ENCODE results near the gene TMEM238L. TPM values are rescaled to one million over a fixed set of nuclear protein-coding genes. Genes with fewer than 3 reads are reported as not detected.

TMEM238L gene
- total and polyA plus RNA-seq, 2 of the 8 experiments (the other 6 are each of a cell fraction or from before 2014, with no cell fraction given): not detected

DNA sequence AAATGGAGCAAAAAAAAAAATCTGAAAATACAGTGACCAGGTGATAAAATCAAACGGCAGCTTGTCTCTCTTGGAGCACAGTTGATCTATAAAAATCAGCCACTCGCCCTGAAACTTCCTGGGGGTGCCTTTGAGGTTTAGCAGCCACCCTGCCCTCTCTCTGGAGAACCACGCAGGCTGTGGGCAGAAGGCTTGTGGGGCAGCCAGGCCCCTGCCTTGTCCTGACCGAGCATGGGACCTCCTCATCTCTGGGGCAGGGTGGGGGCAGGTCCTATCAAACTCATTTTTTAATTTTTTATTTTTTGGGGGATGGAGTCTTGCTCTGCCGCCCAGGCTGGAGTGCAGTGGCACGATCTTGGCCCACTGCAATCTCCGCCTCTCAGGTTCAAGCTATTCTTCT is 5.0 kb downstream of the TMEM238L start:
- ChIA-PET CTCF (ENCODE audit: partially characterized antibody) (interaction anchor here (1.0 to 1.8 kb wide), 5 partner anchors 10 to 62 kb away, joined by 3 to 10 read pairs (median 6); no protein-coding TSS in a partner anchor), POLR2A (ENCODE audit: partially characterized antibody) (interaction anchor here (0.9 to 1.1 kb wide), 2 partner anchors 14 to 22 kb away, joined by 3 to 4 read pairs; no protein-coding TSS in a partner anchor)
- Histone ChIP-seq H3K18ac (ENCODE audit: extremely low read depth, low read length) (no peak overlapping the region), H3K14ac (ENCODE audit: insufficient read length) (no peak overlapping the region), H3K23ac (ENCODE audit: insufficient read length) (no peak overlapping the region), H4K91ac (replicated peaks; ENCODE audit: insufficient read length, low read length) (no peak overlapping the region), H4K20me1 (replicated peaks in 1 of 2; ENCODE audit: control insufficient read depth in 1 of 2, insufficient read depth in 2 of 2, low read length in 2 of 2) (no peaks in the 10 kb centered on the region), H3K4me2 (ENCODE audit: insufficient read depth in 1 of 2, low read depth in 2 of 2, low read length in 2 of 2) (no peak overlapping the region), H3K4ac (replicated peaks; ENCODE audit: insufficient read length, low read depth, low read length) (no peak overlapping the region), H2AK5ac (ENCODE audit: low read depth, low read length) (no peak overlapping the region), H3K9me3 (ENCODE audit: insufficient read depth in 2 of 2, low read depth in 1 of 2, low read length in 1 of 2) (no peaks in the 10 kb centered on the region), H4K8ac (ENCODE audit: extremely low read depth, insufficient read depth, low read length) (no peak overlapping the region), H2BK12ac (ENCODE audit: low read depth, low read length) (no peak overlapping the region), H3K36me3 (ENCODE audit: control insufficient read depth in 2 of 4, insufficient read depth in 4 of 4, low read length in 3 of 4) (no peaks in the 10 kb centered on the region), H4K5ac (ENCODE audit: insufficient read length, low read depth, low read length) (no peak overlapping the region), H3K9ac (replicated peaks in 1 of 4; ENCODE audit: extremely low read depth in 1 of 4, low read depth in 3 of 4, low read length in 3 of 4) (no peak overlapping the region), H2AFZ (ENCODE audit: low read length) (no peak overlapping the region), H2BK15ac (ENCODE audit: low read length) (no peak overlapping the region), H2BK20ac (ENCODE audit: low read length) (no peak overlapping the region), H2BK5ac (ENCODE audit: low read depth, low read length) (no peak overlapping the region), H3K27me3 (replicated peaks in 1 of 4; ENCODE audit: control insufficient read depth in 3 of 4, extremely low read depth in 1 of 4, insufficient read depth in 3 of 4, low read length in 3 of 4) (no peaks in the 10 kb centered on the region), H3K79me2 (ENCODE audit: control insufficient read depth in 1 of 2, insufficient read depth in 2 of 2, low read length in 2 of 2) (no peaks in the 10 kb centered on the region), H3K79me1 (ENCODE audit: low read depth, low read length) (no peaks in the 10 kb centered on the region), H2BK120ac (replicated peaks; ENCODE audit: low read depth, low read length) (no peak overlapping the region), H3K23me2 (ENCODE audit: low read depth, low read length) (no peaks in the 10 kb centered on the region), H3K4me1 (replicated peaks in 1 of 4; ENCODE audit: control insufficient read depth in 3 of 4, insufficient read depth in 4 of 4, low read length in 3 of 4) (peaks cover 0 to 3% (median 1%) of the 10 kb centered on the region in 4 experiments; a peak in 1 of 7 replicates), H3K4me3 (ENCODE audit: extremely low read depth in 1 of 4, insufficient read depth in 2 of 4, low read depth in 3 of 4, low read length in 4 of 4) (no peak overlapping the region), H3K56ac (replicated peaks; ENCODE audit: insufficient read length, low read depth, low read length) (no peak overlapping the region), H3K27ac (ENCODE audit: low read depth, low read length) (no peak overlapping the region)
- no peak for DNase-seq (ENCODE audit: low read depth in 1 of 2, low spot score in 2 of 2)
- 93% methylated on average over 7 of the region's 7 CpGs; no CpG with 5 or more reads in 1 of the 2 experiments for WGBS, 2 experiments (ENCODE audit: extremely low coverage in 1 of 2, insufficient coverage in 1 of 2, insufficient read length in 1 of 2, insufficient replicate concordance in 2 of 2, low coverage in 1 of 2, low lambda C conversion rate in 2 of 2, missing lambda C conversion rate in 1 of 2)
- no peak for FAIRE-seq
- TF ChIP-seq TBP (IDR thresholded peaks at IDR 0.05; ENCODE audit: low read depth, low read length) (no peak), RXRA (IDR thresholded peaks at IDR 0.05; ENCODE audit: insufficient read depth, low read depth, low read length) (no peak), JUN (IDR thresholded peaks at IDR 0.05; ENCODE audit: low read depth, low read length) (no peak), SIX5 (IDR thresholded peaks at IDR 0.05; ENCODE audit: low read depth, low read length) (no peak), SAP30 (IDR thresholded peaks at IDR 0.05; ENCODE audit: insufficient read depth, insufficient replicate concordance, low read length) (no peak), SIN3A (conservative IDR thresholded peaks at IDR 0.05 in 1 of 2, IDR thresholded peaks at IDR 0.05 in 1 of 2; ENCODE audit: low read depth in 1 of 2, low read length in 2 of 2) (no peak), SP4 (IDR thresholded peaks at IDR 0.05; ENCODE audit: low read length) (no peak), SP2 (IDR thresholded peaks at IDR 0.05; ENCODE audit: low read length) (no peak), EZH2 (IDR thresholded peaks at IDR 0.05; ENCODE audit: low read depth, low read length, severe bottlenecking) (no peak), ASH2L (IDR thresholded peaks at IDR 0.05; ENCODE audit: low read length) (no peak), TCF12 (IDR thresholded peaks at IDR 0.05; ENCODE audit: low read depth, low read length) (no peak), CBX8 (IDR thresholded peaks at IDR 0.05; ENCODE audit: borderline replicate concordance, low read depth, low read length) (no peak)
- TF ChIP-seq, protein P1, sequence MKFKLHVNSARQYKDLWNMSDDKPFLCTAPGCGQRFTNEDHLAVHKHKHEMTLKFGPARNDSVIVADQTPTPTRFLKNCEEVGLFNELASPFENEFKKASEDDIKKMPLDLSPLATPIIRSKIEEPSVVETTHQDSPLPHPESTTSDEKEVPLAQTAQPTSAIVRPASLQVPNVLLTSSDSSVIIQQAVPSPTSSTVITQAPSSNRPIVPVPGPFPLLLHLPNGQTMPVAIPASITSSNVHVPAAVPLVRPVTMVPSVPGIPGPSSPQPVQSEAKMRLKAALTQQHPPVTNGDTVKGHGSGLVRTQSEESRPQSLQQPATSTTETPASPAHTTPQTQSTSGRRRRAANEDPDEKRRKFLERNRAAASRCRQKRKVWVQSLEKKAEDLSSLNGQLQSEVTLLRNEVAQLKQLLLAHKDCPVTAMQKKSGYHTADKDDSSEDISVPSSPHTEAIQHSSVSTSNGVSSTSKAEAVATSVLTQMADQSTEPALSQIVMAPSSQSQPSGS (IDR thresholded peaks at IDR 0.05; ENCODE audit: low read length): no peak
